Prostate gland (tissue), 2 donors: ENCODE data around the gene HIPK3. TPM values are rescaled to one million over a fixed set of nuclear protein-coding genes. Genes with fewer than 3 reads are reported as not detected.

Experiments used
- DNase-seq: peaks from one replicate; pipeline ENCODE4 v3.0.0-alpha.2; 2019; ENCODE audit warnings: low spot score
- H3K27ac ChIP-seq, 2 donors: fragments of 200-600 bp; sonication (generic); 2 replicates each; pipeline ENCODE4 v1.5.1; 2017 to 2019
- H3K27me3 ChIP-seq: fragments of 200-600 bp; sonication (generic); replicated peaks from 2 replicates; pipeline ENCODE4 v1.5.1; 2019; ENCODE audit not compliant: insufficient read depth
- H3K36me3 ChIP-seq, 2 donors: fragments of 200-600 bp; sonication (generic); 1 replicate in 1 of 2; 2 replicates in 1 of 2; pipeline versions ENCODE4 v1.5.1 to v1.8.1; 2017 to 2019
- H3K4me1 ChIP-seq: fragments of 200-600 bp; sonication (generic); replicated peaks from 2 replicates; pipeline ENCODE4 v1.5.1; 2019
- H3K4me3 ChIP-seq, 2 donors: fragments of 200-600 bp; sonication (generic); 2 replicates each; pipeline ENCODE4 v1.5.1; 2017 to 2019
- H3K9me3 ChIP-seq: fragments of 200-600 bp; sonication (generic); 2 replicates; pipeline ENCODE4 v1.5.1; 2017
- POLR2A ChIP-seq: fragments of 450-650 bp; IDR thresholded peaks from one replicate; pipeline ENCODE4 v1.6.1; 2016; ENCODE audit warnings: antibody characterized with exemption, mild to moderate bottlenecking
- POLR2AphosphoS5 ChIP-seq: sonication (generic); formaldehyde crosslinking; IDR thresholded peaks from one replicate; pipeline ENCODE4 v1.6.1; 2017; ENCODE audit warnings: antibody characterized with exemption
- WGBS: methylation state at CpG from one replicate; pipeline ENCODE4 v1.1.5; 2018; 5-methylcytosine and 5-hydroxymethylcytosine counted together
- intact Hi-C: fragments of 100-400 bp; cut with DNase I; formaldehyde crosslinking; loops from one replicate; pipeline ENCODE4 v1.14.2; 2022
- total RNA-seq, 2 donors: library from RNA; depleted of rRNA; stranded (reverse); fragments of >200 nt; gene quantifications; one replicate each; pipeline ENCODE4 v1.1.0, GENCODE V29; 2016
- TF ChIP-seq, protein P1 (sequence below), 4 experiments: fragments of 200-600 bp in 2 of 4; fragments of 450-650 bp in 2 of 4; sonication (generic) in 2 of 4; IDR thresholded peaks; 1 replicate in 3 of 4; 2 replicates in 1 of 4; pipeline ENCODE4 v1.5.1; 2016 to 2019; ENCODE audit warnings: antibody characterized with exemption in 4 of 4, mild to moderate bottlenecking in 2 of 4, moderate library complexity in 2 of 4

HIPK3 gene
- total RNA-seq, 2 donors from 2014 or later: 90.4 to 97.2 TPM

DNA sequence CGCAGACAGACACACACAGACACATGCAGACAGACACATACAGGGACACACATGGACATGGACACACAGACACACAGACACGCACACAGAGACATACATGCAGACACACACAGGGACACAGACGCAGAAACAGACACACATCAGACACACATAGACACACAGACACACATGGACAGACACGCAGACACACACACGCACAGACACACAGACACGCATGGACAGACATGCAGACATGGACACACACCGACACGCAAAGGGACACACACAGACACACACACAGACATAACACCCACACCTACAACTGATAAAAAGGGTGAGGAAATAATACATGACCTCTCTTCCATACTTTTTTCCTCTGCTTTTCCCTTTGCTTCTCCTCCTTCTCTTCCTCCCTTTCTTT, 146.2 kb downstream of the HIPK3 start:
- Histone ChIP-seq H3K4me1 (no peaks in the 10 kb centered on the region), H3K36me3 (no peaks in the 10 kb centered on the region), H3K27ac (no peak overlapping the region), H3K4me3 (no peak overlapping the region), H3K27me3 (no peaks in the 10 kb centered on the region), H3K9me3 (no peaks in the 10 kb centered on the region)
- TF ChIP-seq POLR2A: no peak
- no peak for TF ChIP-seq POLR2AphosphoS5
- TF ChIP-seq, protein P1, sequence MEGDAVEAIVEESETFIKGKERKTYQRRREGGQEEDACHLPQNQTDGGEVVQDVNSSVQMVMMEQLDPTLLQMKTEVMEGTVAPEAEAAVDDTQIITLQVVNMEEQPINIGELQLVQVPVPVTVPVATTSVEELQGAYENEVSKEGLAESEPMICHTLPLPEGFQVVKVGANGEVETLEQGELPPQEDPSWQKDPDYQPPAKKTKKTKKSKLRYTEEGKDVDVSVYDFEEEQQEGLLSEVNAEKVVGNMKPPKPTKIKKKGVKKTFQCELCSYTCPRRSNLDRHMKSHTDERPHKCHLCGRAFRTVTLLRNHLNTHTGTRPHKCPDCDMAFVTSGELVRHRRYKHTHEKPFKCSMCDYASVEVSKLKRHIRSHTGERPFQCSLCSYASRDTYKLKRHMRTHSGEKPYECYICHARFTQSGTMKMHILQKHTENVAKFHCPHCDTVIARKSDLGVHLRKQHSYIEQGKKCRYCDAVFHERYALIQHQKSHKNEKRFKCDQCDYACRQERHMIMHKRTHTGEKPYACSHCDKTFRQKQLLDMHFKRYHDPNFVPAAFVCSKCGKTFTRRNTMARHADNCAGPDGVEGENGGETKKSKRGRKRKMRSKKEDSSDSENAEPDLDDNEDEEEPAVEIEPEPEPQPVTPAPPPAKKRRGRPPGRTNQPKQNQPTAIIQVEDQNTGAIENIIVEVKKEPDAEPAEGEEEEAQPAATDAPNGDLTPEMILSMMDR (IDR thresholded peaks at IDR 0.05): no peak
- no peak for DNase-seq
- intact Hi-C loops: no loop called here
- 89% methylated on average over 8 of the region's 8 CpGs for WGBS

DNA sequence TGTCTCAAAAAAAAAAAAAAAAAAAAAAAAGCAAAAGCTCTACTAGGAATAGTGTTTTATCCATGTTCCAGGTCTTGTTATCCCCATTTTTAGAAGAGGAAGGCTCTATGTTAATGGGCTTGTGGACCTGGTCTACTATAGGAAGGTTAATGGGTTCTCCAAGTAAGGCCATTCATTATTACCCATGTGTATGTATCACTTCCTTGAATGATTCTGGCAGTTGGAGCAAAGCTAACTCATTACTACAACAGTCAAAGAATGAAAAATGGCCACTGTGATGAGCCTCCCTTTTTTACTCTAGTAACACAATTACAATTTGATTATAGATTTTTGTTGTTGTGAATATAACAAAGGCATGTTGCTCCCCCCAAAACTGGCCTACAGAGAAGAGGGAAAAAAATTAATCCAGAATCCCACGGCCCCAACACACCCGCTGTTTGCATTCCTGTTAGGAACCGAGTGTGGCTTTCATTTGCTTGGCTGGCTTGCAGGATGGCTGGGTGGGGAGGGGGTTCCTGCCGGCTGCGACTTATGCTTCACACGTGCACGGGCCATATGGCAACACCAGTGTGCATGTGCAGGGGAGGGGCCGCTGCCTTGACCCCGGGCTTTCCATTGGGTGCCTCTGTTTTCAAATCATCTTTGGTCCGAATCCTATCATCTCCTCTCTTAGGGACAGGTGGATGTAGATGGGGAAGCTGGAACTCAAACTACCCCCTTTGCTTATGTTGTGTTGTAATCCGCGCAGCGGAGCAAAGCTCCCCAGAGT, 148.8 kb downstream of the HIPK3 start:
- intact Hi-C loops: no loop called here
- Histone ChIP-seq H3K27ac (no peak overlapping the region), H3K27me3 (no peaks in the 10 kb centered on the region), H3K4me3 (no peak overlapping the region), H3K36me3 (no peaks in the 10 kb centered on the region), H3K9me3 (no peaks in the 10 kb centered on the region), H3K4me1 (no peaks in the 10 kb centered on the region)
- 82% methylated on average over 13 of the region's 13 CpGs for WGBS
- TF ChIP-seq POLR2A (no peak), POLR2AphosphoS5 (no peak)
- TF ChIP-seq, protein P1 (IDR thresholded peaks at IDR 0.05): no peak
- no peak for DNase-seq

Other genes with a start within 250 kb of the HIPK3 start
- 1 to 10 TPM; 2.6 to 8.9 TPM for gene DEPDC7, start 241.5 kb upstream of the HIPK3 start, total RNA-seq
- 10 to 100 TPM; 15.3 to 27.1 TPM for gene TCP11L1, start 217.8 kb upstream of the HIPK3 start, total RNA-seq
- 10 to 100 TPM; 12.5 to 13.3 TPM for gene CSTF3, start 95.9 kb upstream of the HIPK3 start, total RNA-seq
- 1 to 10 TPM in 1 of 2 donors, not detected in 1; 3.3 TPM for gene KIAA1549L, start 118.7 kb downstream of the HIPK3 start, total RNA-seq